Right ventricle myocardium superior (tissue), 1 donor: ENCODE data around the gene ATG101. TPM values are rescaled to one million over a fixed set of nuclear protein-coding genes. Genes with fewer than 3 reads are reported as not detected.
A peak's percentile ranks its signal among the peaks of the same experiment; 100 is the strongest.
"Not testable (repeated sequence)": the region's sequence is repeated elsewhere in the genome, so short reads cannot be mapped to it uniquely, and the experiment has no call there.

ENCODE experiments used
- ATAC-seq: fragments of 200-7000 bp; cut with Tn5 transposase; one replicate; pipeline ENCODE4 v1.9.1; 2020; ENCODE audit warnings: mild to moderate bottlenecking; ENCODE audit not compliant: poor library complexity
- DNase-seq: peaks from one replicate; pipeline ENCODE4 v3.0.0-alpha.2; 2020
- intact Hi-C: fragments of 100-400 bp; cut with DNase I; formaldehyde crosslinking; loops from one replicate; pipeline ENCODE4 v1.11.2; 2022
- total RNA-seq: library from RNA; stranded (reverse); fragmentation: NEBNext Ultra II Directional; extraction: Animal tissue kit (Norgen Biotek cat#: 25700); gene quantifications from one replicate; pipeline ENCODE4 v1.2.1, GENCODE V29; 2021
- donor health status: DM: no; HTN: yes; CAD: no; lungs with severe emphysema.

ATG101 gene
- total RNA-seq, 1 donor from 2014 or later: 23.5 TPM

GRCh38 chr12:52086366-52086765, 16.6 kb downstream of the ATG101 start:
- DNase-seq (no peak), ATAC-seq (no peak)
- intact Hi-C loops: no loop called here

GRCh38 chr12:52086944-52087835, 17.4 kb downstream of the ATG101 start:
- DNase-seq: no peak
- intact Hi-C loops: no loop called here

GRCh38 chr12:52087961-52088820, 18.4 kb downstream of the ATG101 start:
- ATAC-seq (no peak), DNase-seq (no peak)
- intact Hi-C loops: no loop called here

More at GRCh38 chr12:52086944-52087835, 17.4 kb downstream of the ATG101 start:
- no peak for ATAC-seq

- intact Hi-C loops: no loop called here
- DNase-seq: no peak
- no peak for ATAC-seq
Observed at GRCh38 chr12:52089491-52089890, 19.7 kb downstream of the ATG101 start.

- no peak for ATAC-seq
- DNase-seq: no peak
Observed at GRCh38 chr12:52090291-52090690, 20.5 kb downstream of the ATG101 start.

GRCh38 chr12:52091061-52091460, 21.3 kb downstream of the ATG101 start:
- no peak for DNase-seq
- intact Hi-C loops: no loop called here
- ATAC-seq: no peak

More at GRCh38 chr12:52090291-52090690, 20.5 kb downstream of the ATG101 start:
- intact Hi-C loops: no loop called here

- DNase-seq (no peak), ATAC-seq (no peak)
- intact Hi-C loops: no loop called here
Observed at GRCh38 chr12:52091869-52092268, 22.1 kb downstream of the ATG101 start.

GRCh38 chr12:52093346-52093745, 23.6 kb downstream of the ATG101 start:
- intact Hi-C loops: no loop called here
- no peak for DNase-seq
- no peak for ATAC-seq

- ATAC-seq (no peak), DNase-seq (no peak)
- intact Hi-C loops: no loop called here
Observed at GRCh38 chr12:52096332-52097044, 26.7 kb downstream of the ATG101 start.

- intact Hi-C loops: no loop called here
- ATAC-seq (no peak), DNase-seq (no peak)
Observed at GRCh38 chr12:52097045-52097666, 27.4 kb downstream of the ATG101 start.

GRCh38 chr12:52104431-52105089, 34.8 kb downstream of the ATG101 start:
- DNase-seq, ATAC-seq, intact Hi-C loops: not testable (repeated sequence)

GRCh38 chr12:52116222-52117125, 46.7 kb downstream of the ATG101 start:
- ATAC-seq, DNase-seq, intact Hi-C loops: not testable (repeated sequence)

GRCh38 chr12:52117806-52118475, 48.2 kb downstream of the ATG101 start:
- ATAC-seq, intact Hi-C loops, DNase-seq: not testable (repeated sequence)

- intact Hi-C loops: no loop called here
- ATAC-seq (peak; percentile 51), DNase-seq (no peak)
Observed at GRCh38 chr12:52119398-52120254, 49.8 kb downstream of the ATG101 start.

GRCh38 chr12:52120951-52121823, 51.4 kb downstream of the ATG101 start:
- DNase-seq (no peak), ATAC-seq (no peak)
- intact Hi-C loops: no loop called here
